DOHH2 (cell line): Measurements from ENCODE around the gene XKR3.

ENCODE experiments used
- CTCF ChIP-seq: fragments of 200-600 bp; sonication (generic); IDR thresholded peaks from one replicate; pipeline ENCODE4 v1.5.1; 2014; ENCODE audit warnings: antibody characterized with exemption, mild to moderate bottlenecking, low read depth, low read length; ENCODE audit not compliant: poor library complexity, severe bottlenecking
- EZH2phosphoT487 ChIP-seq: fragments of 200-600 bp; sonication (generic); IDR thresholded peaks from 2 replicates; pipeline ENCODE4 v1.6.1; 2017; ENCODE audit warnings: borderline replicate concordance, mild to moderate bottlenecking, antibody characterized with exemption, low read length, moderate library complexity, mixed read lengths

GRCh38 chr22:16801088-16801487, 24.1 kb downstream of the XKR3 start:
- TF ChIP-seq CTCF (no peak), EZH2phosphoT487 (no peak)
